Activated T-helper 2 cell treated with anti-CD3 and anti-CD28 coated beads, Interferon-gamma antibody, Interleukin-2, Interleukin-4, amounts not matched to agents 10 μg/mL and 5 μg/mL and 100 μg/mL, durations not matched to agents 14 hours and 24 hours and 36 hours (primary cell): Measurements from ENCODE around the gene LYZL1. TPM values are rescaled to one million over a fixed set of nuclear protein-coding genes. Genes with fewer than 3 reads are reported as not detected.
"Not testable (repeated sequence)": the region's sequence is repeated elsewhere in the genome, so short reads cannot be mapped to it uniquely, and the experiment has no call there.

Experiments
- DNase-seq: peaks from one replicate; pipeline ENCODE4 v3.0.0; 2021; ENCODE audit warnings: low spot score
- H3K27ac Mint-ChIP-seq: one replicate; pipeline ENCODE4 v1.8.0; 2021; ENCODE audit warnings: mixed read lengths
- H3K27me3 Mint-ChIP-seq: one replicate; pipeline ENCODE4 v1.8.0; 2021; ENCODE audit warnings: low read depth, mixed read lengths
- H3K36me3 Mint-ChIP-seq: one replicate; pipeline ENCODE4 v1.8.0; 2021; ENCODE audit warnings: low read depth, mixed read lengths
- H3K4me1 Mint-ChIP-seq: one replicate; pipeline ENCODE4 v1.8.0; 2021; ENCODE audit warnings: low read depth, mixed read lengths
- H3K4me3 Mint-ChIP-seq: one replicate; pipeline ENCODE4 v1.8.0; 2021; ENCODE audit warnings: low read depth, mild to moderate bottlenecking, moderate library complexity, mixed read lengths
- H3K9me3 Mint-ChIP-seq: one replicate; pipeline ENCODE4 v1.8.0; 2021; ENCODE audit warnings: mixed read lengths
- intact Hi-C: fragments of 100-400 bp; cut with micrococcal nuclease; formaldehyde crosslinking; loops from one replicate; pipeline ENCODE4 v1.15.1; 2023
- total RNA-seq: library from RNA; stranded (reverse); gene quantifications from 2 replicates; pipeline ENCODE4 v1.2.3, GENCODE V29; 2022

The LYZL1 gene
- total RNA-seq, 1 donor from 2014 or later: not detected

DNA sequence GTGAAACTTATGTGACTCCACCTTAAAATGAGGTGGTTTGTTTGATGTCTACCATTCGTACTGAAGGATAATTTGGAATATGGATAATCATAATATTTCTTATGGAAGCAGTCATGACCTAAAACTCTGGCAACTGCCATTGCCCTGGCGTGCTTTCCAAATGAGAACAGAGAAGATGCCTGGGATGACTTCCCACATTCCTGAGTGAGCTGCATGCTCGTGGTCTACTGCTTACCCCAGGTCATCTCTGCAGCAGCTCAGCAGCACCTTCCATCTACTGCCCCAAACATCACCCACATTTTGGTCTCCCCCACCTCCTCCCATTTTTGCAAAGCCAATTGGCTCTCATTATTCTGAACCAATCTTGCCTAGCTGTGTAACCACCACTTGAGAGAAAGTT lies 40.1 kb downstream of the LYZL1 start:
- H3K36me3 Mint-ChIP-seq: no peaks in the 10 kb centered on the region
- no peak overlapping the region for H3K27ac Mint-ChIP-seq
- intact Hi-C loops: no loop called here
- H3K9me3 Mint-ChIP-seq: no peaks in the 10 kb centered on the region
- peaks cover 5% of the 10 kb centered on the region for H3K27me3 Mint-ChIP-seq
- H3K4me3 Mint-ChIP-seq: no peak overlapping the region
- H3K4me1 Mint-ChIP-seq: no peaks in the 10 kb centered on the region
- DNase-seq: no peak

- Mint-ChIP-seq H3K9me3 (no peaks in the 10 kb centered on the region), H3K27ac (no peak overlapping the region), H3K4me1 (no peaks in the 10 kb centered on the region), H3K27me3 (peaks cover 5% of the 10 kb centered on the region), H3K36me3 (no peaks in the 10 kb centered on the region), H3K4me3 (no peak overlapping the region)
- no peak for DNase-seq
- intact Hi-C loops: no loop called here
Measured at GRCh38 chr10:29329420-29329819, 40.5 kb downstream of the LYZL1 start.

GRCh38 chr10:29332061-29332760 lies 43.3 kb downstream of the LYZL1 start:
- Mint-ChIP-seq H3K36me3 (no peaks in the 10 kb centered on the region), H3K27me3 (peaks cover 2% of the 10 kb centered on the region), H3K4me3 (no peak overlapping the region), H3K4me1 (no peaks in the 10 kb centered on the region), H3K27ac (no peak overlapping the region), H3K9me3 (no peaks in the 10 kb centered on the region)
- intact Hi-C loops: no loop called here
- no peak for DNase-seq

- no peak for DNase-seq
- no peaks in the 10 kb centered on the region for H3K36me3 Mint-ChIP-seq
- H3K4me3 Mint-ChIP-seq: no peak overlapping the region
- H3K27me3 Mint-ChIP-seq: peaks cover 2% of the 10 kb centered on the region
- no peak overlapping the region for H3K27ac Mint-ChIP-seq
- no peaks in the 10 kb centered on the region for H3K9me3 Mint-ChIP-seq
- intact Hi-C loops: no loop called here
- H3K4me1 Mint-ChIP-seq: no peaks in the 10 kb centered on the region
Measured at GRCh38 chr10:29332761-29333148, 43.9 kb downstream of the LYZL1 start.

DNA sequence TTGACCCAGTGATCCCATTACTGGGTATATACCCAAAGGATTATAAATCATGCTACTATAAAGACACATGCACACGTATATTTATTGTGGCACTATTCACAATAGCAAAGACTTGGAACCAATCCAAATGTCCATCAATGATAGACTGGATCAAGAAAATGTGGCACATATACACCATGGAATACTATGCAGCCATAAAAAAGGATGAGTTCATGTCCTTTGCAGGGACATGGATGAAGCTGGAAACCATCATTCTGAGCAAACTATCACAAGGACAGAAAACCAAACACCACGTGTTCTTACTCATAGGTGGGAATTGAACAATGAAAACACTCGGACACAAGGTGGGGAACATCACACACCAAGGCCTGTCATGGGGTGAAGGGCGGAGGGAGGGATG lies 48.7 kb downstream of the LYZL1 start:
- H3K9me3 Mint-ChIP-seq, H3K4me3 Mint-ChIP-seq, H3K27ac Mint-ChIP-seq, H3K27me3 Mint-ChIP-seq, H3K4me1 Mint-ChIP-seq, intact Hi-C loops, DNase-seq, H3K36me3 Mint-ChIP-seq: not testable (repeated sequence)

- no peaks in the 10 kb centered on the region for H3K9me3 Mint-ChIP-seq
Measured at GRCh38 chr10:29343607-29344038, 54.8 kb downstream of the LYZL1 start.

DNA sequence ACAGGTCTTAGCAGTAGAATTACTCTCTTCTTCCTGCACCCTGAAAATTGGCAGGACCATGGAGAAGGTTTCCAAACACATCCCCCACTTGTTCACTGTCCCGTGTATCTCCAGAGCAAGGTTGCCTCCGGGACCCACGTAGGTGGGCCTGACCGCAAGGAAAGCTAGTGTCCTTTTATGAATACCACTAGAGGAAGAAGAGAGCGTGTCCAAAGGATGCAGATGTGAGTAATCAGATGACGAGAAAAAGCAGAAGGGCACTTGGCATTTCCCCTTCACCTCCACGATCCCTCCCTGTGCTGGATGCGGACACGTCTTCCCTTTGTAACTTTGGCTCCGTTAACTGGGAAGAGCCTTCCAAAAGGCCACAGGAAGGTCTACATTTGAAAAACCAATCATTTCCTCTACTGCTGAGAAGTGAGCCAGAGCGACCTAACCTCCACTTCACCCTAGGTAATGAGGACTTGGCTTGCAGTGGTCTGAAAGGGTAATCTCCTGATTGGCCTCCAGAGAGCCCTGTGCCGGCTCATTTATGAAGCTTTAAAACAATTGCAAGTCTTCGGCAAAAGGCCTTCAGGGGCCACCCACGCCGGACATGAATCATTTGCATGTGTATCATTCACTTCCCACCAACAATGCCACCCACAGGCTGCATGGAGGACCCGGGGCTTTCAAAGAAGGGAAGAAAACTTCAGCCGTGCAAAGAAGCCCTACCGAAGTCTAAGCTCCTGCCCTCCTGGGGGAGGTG lies 55.4 kb downstream of the LYZL1 start:
- Mint-ChIP-seq H3K27me3 (peaks cover 4% of the 10 kb centered on the region), H3K9me3 (no peaks in the 10 kb centered on the region), H3K4me3 (no peak overlapping the region), H3K27ac (no peak overlapping the region), H3K4me1 (peaks cover 4% of the 10 kb centered on the region), H3K36me3 (no peaks in the 10 kb centered on the region)
- no peak for DNase-seq
- intact Hi-C loops: no loop called here

More at GRCh38 chr10:29343607-29344038, 54.8 kb downstream of the LYZL1 start:
- intact Hi-C loops: no loop called here
- Mint-ChIP-seq H3K4me3 (no peak overlapping the region), H3K27me3 (peaks cover 4% of the 10 kb centered on the region), H3K36me3 (no peaks in the 10 kb centered on the region), H3K27ac (no peak overlapping the region), H3K4me1 (peaks cover 4% of the 10 kb centered on the region)
- no peak for DNase-seq

DNA sequence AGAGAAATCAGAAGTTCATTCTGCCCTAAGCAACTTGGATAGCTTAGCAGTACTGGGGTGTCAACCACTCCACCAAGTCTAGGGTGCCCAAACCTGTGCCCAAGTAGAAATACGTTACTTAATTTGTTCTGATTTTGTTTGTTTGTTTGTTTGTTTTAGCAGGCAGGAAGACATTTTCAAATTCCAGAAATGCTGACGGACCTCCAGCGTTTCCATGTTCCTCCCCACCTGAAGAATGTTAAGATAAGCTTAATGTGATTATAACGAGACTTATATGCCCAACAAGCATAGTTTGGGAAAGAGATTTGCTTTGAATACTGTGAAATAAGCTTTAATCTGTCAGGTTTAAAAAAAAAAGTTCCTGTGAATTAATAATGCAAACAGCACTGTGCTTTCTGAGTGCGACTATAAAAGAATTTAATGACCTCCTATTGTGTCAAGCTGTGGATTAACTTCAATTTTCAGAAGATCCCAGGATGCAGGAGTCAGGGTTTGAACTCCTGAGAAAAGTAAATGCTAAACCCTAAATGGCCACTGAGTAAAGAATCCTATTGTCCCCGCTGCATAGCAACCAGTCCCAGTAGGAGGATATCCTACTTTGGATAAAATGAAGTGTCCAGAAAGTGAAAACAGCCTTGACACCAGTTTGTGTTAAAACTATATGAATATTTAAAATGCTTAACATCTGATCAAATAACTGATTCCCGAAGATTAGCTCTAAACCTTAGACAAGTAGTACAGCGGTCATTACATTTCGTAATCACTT lies 56.5 kb downstream of the LYZL1 start:
- Mint-ChIP-seq H3K27ac (no peak overlapping the region), H3K4me3 (no peak overlapping the region), H3K36me3 (no peaks in the 10 kb centered on the region), H3K9me3 (no peaks in the 10 kb centered on the region), H3K4me1 (peaks cover 4% of the 10 kb centered on the region), H3K27me3 (peaks cover 10% of the 10 kb centered on the region)
- DNase-seq: no peak
- intact Hi-C loops: no loop called here

- Mint-ChIP-seq H3K4me3 (no peak overlapping the region), H3K36me3 (no peaks in the 10 kb centered on the region), H3K27me3 (peaks cover 12% of the 10 kb centered on the region), H3K4me1 (peaks cover 4% of the 10 kb centered on the region), H3K9me3 (no peaks in the 10 kb centered on the region), H3K27ac (no peak overlapping the region)
- DNase-seq: no peak
- intact Hi-C loops: no loop called here
Measured at GRCh38 chr10:29345910-29346209, 57.0 kb downstream of the LYZL1 start.

GRCh38 chr10:29346296-29347001 lies 57.6 kb downstream of the LYZL1 start:
- H3K4me3 Mint-ChIP-seq: no peak overlapping the region
- no peak for DNase-seq
- peaks cover 4% of the 10 kb centered on the region for H3K4me1 Mint-ChIP-seq
- intact Hi-C loops: no loop called here
- peaks cover 16% of the 10 kb centered on the region for H3K27me3 Mint-ChIP-seq
- H3K36me3 Mint-ChIP-seq: no peaks in the 10 kb centered on the region
- no peaks in the 10 kb centered on the region for H3K9me3 Mint-ChIP-seq
- H3K27ac Mint-ChIP-seq: no peak overlapping the region

- Mint-ChIP-seq H3K27ac (no peak overlapping the region), H3K4me3 (no peak overlapping the region), H3K27me3 (peaks cover 16% of the 10 kb centered on the region), H3K4me1 (peaks cover 2% of the 10 kb centered on the region), H3K9me3 (no peaks in the 10 kb centered on the region), H3K36me3 (no peaks in the 10 kb centered on the region)
- intact Hi-C loops: no loop called here
- DNase-seq: no peak
Measured at GRCh38 chr10:29348836-29349235, 60.0 kb downstream of the LYZL1 start.

GRCh38 chr10:29353305-29353704 lies 64.4 kb downstream of the LYZL1 start:
- Mint-ChIP-seq H3K27ac (no peak overlapping the region), H3K4me3 (no peak overlapping the region), H3K27me3 (peaks cover 12% of the 10 kb centered on the region), H3K4me1 (no peaks in the 10 kb centered on the region), H3K36me3 (no peaks in the 10 kb centered on the region), H3K9me3 (no peaks in the 10 kb centered on the region)
- intact Hi-C loops: no loop called here
- no peak for DNase-seq
